Activated naive CD4-positive, alpha-beta T cell treated with anti-CD3 and anti-CD28 coated beads for 36 hours (primary cell): ENCODE data around the gene SMTNL2. TPM values are rescaled to one million over a fixed set of nuclear protein-coding genes. Genes with fewer than 3 reads are reported as not detected.
"Not testable (repeated sequence)": the region's sequence is repeated elsewhere in the genome, so short reads cannot be mapped to it uniquely, and the experiment has no call there.

Experiments
- CTCF ChIA-PET: fragments of 350-600 bp; sonication (Branson Sonifier 250); formaldehyde crosslinking; loops from one replicate; lab custom pipeline; 2021; ENCODE audit warnings: antibody characterized with exemption; lab: Charles Lee
- DNase-seq: peaks from one replicate; pipeline ENCODE4 v3.0.0-alpha.2; 2020
- H3K27ac Mint-ChIP-seq: one replicate; pipeline ENCODE4 v1.8.0; 2021; ENCODE audit warnings: mild to moderate bottlenecking, mixed read lengths
- H3K27me3 Mint-ChIP-seq: one replicate; pipeline ENCODE4 v1.8.0; 2021; ENCODE audit warnings: low read depth, mixed read lengths
- H3K36me3 Mint-ChIP-seq: one replicate; pipeline ENCODE4 v1.8.0; 2021; ENCODE audit warnings: low read depth, mixed read lengths
- H3K4me1 Mint-ChIP-seq: one replicate; pipeline ENCODE4 v1.8.0; 2021; ENCODE audit warnings: low read depth, mixed read lengths
- H3K4me3 Mint-ChIP-seq: one replicate; pipeline ENCODE4 v1.8.0; 2021; ENCODE audit warnings: mild to moderate bottlenecking, moderate library complexity, mixed read lengths
- H3K9me3 Mint-ChIP-seq: one replicate; pipeline ENCODE4 v1.8.0; 2021; ENCODE audit warnings: mixed read lengths
- intact Hi-C: fragments of 100-400 bp; cut with micrococcal nuclease; formaldehyde crosslinking; loops from one replicate; pipeline ENCODE4 v1.15.1; 2023
- total RNA-seq, 2 experiments: library from RNA; stranded (reverse); gene quantifications; one replicate each; pipeline ENCODE4 v1.2.3, GENCODE V29; 2021

The SMTNL2 gene
- total RNA-seq, 2 experiments from 2014 or later = not detected

GRCh38 chr17:4602041-4602440 lies 17.7 kb downstream of the SMTNL2 start:
- Mint-ChIP-seq H3K4me3 (no peak overlapping the region), H3K27ac (no peak overlapping the region), H3K27me3 (no peaks in the 10 kb centered on the region), H3K36me3 (no peaks in the 10 kb centered on the region), H3K4me1 (no peaks in the 10 kb centered on the region), H3K9me3 (peaks cover 1% of the 10 kb centered on the region)
- CTCF ChIA-PET = no interaction called here
- intact Hi-C loops = no loop called here
- DNase-seq = no peak

GRCh38 chr17:4604111-4604644 lies 19.8 kb downstream of the SMTNL2 start:
- Mint-ChIP-seq H3K27me3 (peaks cover 9% of the 10 kb centered on the region), H3K36me3 (no peaks in the 10 kb centered on the region), H3K9me3 (peaks cover 1% of the 10 kb centered on the region), H3K4me1 (no peaks in the 10 kb centered on the region), H3K4me3 (no peak overlapping the region), H3K27ac (no peak overlapping the region)
- intact Hi-C loops = no loop called here
- DNase-seq = no peak
- CTCF ChIA-PET = no interaction called here

GRCh38 chr17:4604736-4605135 lies 20.4 kb downstream of the SMTNL2 start:
- H3K4me3 Mint-ChIP-seq, H3K27me3 Mint-ChIP-seq, CTCF ChIA-PET, intact Hi-C loops, H3K4me1 Mint-ChIP-seq, H3K27ac Mint-ChIP-seq, H3K9me3 Mint-ChIP-seq, H3K36me3 Mint-ChIP-seq, DNase-seq: not testable (repeated sequence)

GRCh38 chr17:4605826-4606225 lies 21.5 kb downstream of the SMTNL2 start:
- intact Hi-C loops = no loop called here
- Mint-ChIP-seq H3K4me3 (no peak overlapping the region), H3K9me3 (peaks cover 1% of the 10 kb centered on the region), H3K36me3 (no peaks in the 10 kb centered on the region), H3K4me1 (no peaks in the 10 kb centered on the region), H3K27ac (no peak overlapping the region), H3K27me3 (peaks cover 9% of the 10 kb centered on the region)
- CTCF ChIA-PET = no interaction called here
- no peak for DNase-seq

GRCh38 chr17:4607261-4607741 lies 23.0 kb downstream of the SMTNL2 start:
- Mint-ChIP-seq H3K36me3 (no peaks in the 10 kb centered on the region), H3K27me3 (peaks cover 9% of the 10 kb centered on the region), H3K27ac (no peak overlapping the region), H3K9me3 (no peaks in the 10 kb centered on the region), H3K4me3 (no peak overlapping the region), H3K4me1 (no peaks in the 10 kb centered on the region)
- DNase-seq = no peak
- intact Hi-C loops = no loop called here
- CTCF ChIA-PET = interaction anchor here (0.7 to 1.1 kb wide), 2 partner anchors 17 to 562 kb away, joined by 4 read pairs; no protein-coding TSS in a partner anchor

GRCh38 chr17:4607773-4608187 lies 23.5 kb downstream of the SMTNL2 start:
- H3K9me3 Mint-ChIP-seq = no peaks in the 10 kb centered on the region
- intact Hi-C loops = no loop called here
- CTCF ChIA-PET = interaction anchor here (1.1 kb wide), 1 partner anchor 16 kb away, joined by 4 read pairs; no protein-coding TSS in a partner anchor

GRCh38 chr17:4609761-4610160 lies 25.4 kb downstream of the SMTNL2 start:
- Mint-ChIP-seq H3K9me3 (no peaks in the 10 kb centered on the region), H3K4me3 (no peak overlapping the region), H3K36me3 (no peaks in the 10 kb centered on the region), H3K27ac (no peak overlapping the region), H3K27me3 (peaks cover 9% of the 10 kb centered on the region), H3K4me1 (no peaks in the 10 kb centered on the region)
- no peak for DNase-seq
- intact Hi-C loops = no loop called here
- CTCF ChIA-PET = interaction anchor here (1.1 to 1.7 kb wide), 2 partner anchors 43 to 280 kb away, joined by 3 to 9 read pairs; no protein-coding TSS in a partner anchor

More at GRCh38 chr17:4607773-4608187, 23.5 kb downstream of the SMTNL2 start:
- Mint-ChIP-seq H3K36me3 (no peaks in the 10 kb centered on the region), H3K4me3 (no peak overlapping the region), H3K4me1 (no peaks in the 10 kb centered on the region), H3K27ac (no peak overlapping the region), H3K27me3 (peaks cover 9% of the 10 kb centered on the region)
- DNase-seq = no peak

GRCh38 chr17:4610162-4610561 lies 25.8 kb downstream of the SMTNL2 start:
- Mint-ChIP-seq H3K4me3 (no peak overlapping the region), H3K27me3 (peaks cover 9% of the 10 kb centered on the region), H3K27ac (no peak overlapping the region), H3K4me1 (no peaks in the 10 kb centered on the region), H3K36me3 (no peaks in the 10 kb centered on the region), H3K9me3 (no peaks in the 10 kb centered on the region)
- intact Hi-C loops = no loop called here
- CTCF ChIA-PET = interaction anchor here (1.1 to 1.7 kb wide), 2 partner anchors 43 to 279 kb away, joined by 3 to 9 read pairs; no protein-coding TSS in a partner anchor
- no peak for DNase-seq

GRCh38 chr17:4610656-4611055 lies 26.3 kb downstream of the SMTNL2 start:
- Mint-ChIP-seq H3K27me3 (peaks cover 9% of the 10 kb centered on the region), H3K27ac (no peak overlapping the region), H3K36me3 (no peaks in the 10 kb centered on the region), H3K4me1 (no peaks in the 10 kb centered on the region), H3K9me3 (no peaks in the 10 kb centered on the region), H3K4me3 (no peak overlapping the region)
- CTCF ChIA-PET = interaction anchor here (1.1 to 1.7 kb wide), 2 partner anchors 44 to 279 kb away, joined by 3 to 9 read pairs; no protein-coding TSS in a partner anchor
- intact Hi-C loops = no loop called here
- DNase-seq = no peak

- no peaks in the 10 kb centered on the region for H3K9me3 Mint-ChIP-seq
- CTCF ChIA-PET = interaction anchor here (0.8 to 1.4 kb wide), 3 partner anchors 9 to 51 kb away, joined by 3 to 6 read pairs (median 4); no protein-coding TSS in a partner anchor
- H3K36me3 Mint-ChIP-seq = no peaks in the 10 kb centered on the region
- intact Hi-C loops = no loop called here
- no peak overlapping the region for H3K4me3 Mint-ChIP-seq
- no peaks in the 10 kb centered on the region for H3K27me3 Mint-ChIP-seq
- H3K27ac Mint-ChIP-seq = no peak overlapping the region
- no peak for DNase-seq
- H3K4me1 Mint-ChIP-seq = no peaks in the 10 kb centered on the region
Measured at GRCh38 chr17:4616476-4616875, 32.1 kb downstream of the SMTNL2 start.

GRCh38 chr17:4617090-4617489 lies 32.8 kb downstream of the SMTNL2 start:
- no peaks in the 10 kb centered on the region for H3K4me1 Mint-ChIP-seq
- H3K4me3 Mint-ChIP-seq = no peak overlapping the region
- no peaks in the 10 kb centered on the region for H3K36me3 Mint-ChIP-seq
- H3K9me3 Mint-ChIP-seq = no peaks in the 10 kb centered on the region
- intact Hi-C loops = no loop called here
- H3K27ac Mint-ChIP-seq = no peak overlapping the region
- DNase-seq = no peak
- H3K27me3 Mint-ChIP-seq = no peaks in the 10 kb centered on the region
- CTCF ChIA-PET = no interaction called here

- H3K27ac Mint-ChIP-seq = no peak overlapping the region
- CTCF ChIA-PET = no interaction called here
- no peaks in the 10 kb centered on the region for H3K27me3 Mint-ChIP-seq
Measured at GRCh38 chr17:4617590-4618351, 33.4 kb downstream of the SMTNL2 start.

More at GRCh38 chr17:4617590-4618351, 33.4 kb downstream of the SMTNL2 start:
- intact Hi-C loops = no loop called here
- DNase-seq = no peak
- no peaks in the 10 kb centered on the region for H3K36me3 Mint-ChIP-seq
- no peaks in the 10 kb centered on the region for H3K4me1 Mint-ChIP-seq
- no peak overlapping the region for H3K4me3 Mint-ChIP-seq
- no peaks in the 10 kb centered on the region for H3K9me3 Mint-ChIP-seq
